ENCODE results near the gene GDPGP1. TPM values are rescaled to one million over a fixed set of nuclear protein-coding genes. Genes with fewer than 3 reads are reported as not detected.

Gene GDPGP1
- total RNA-seq, 1 donor from 2014 or later: 9.2 TPM

- DNase-seq (ENCODE audit: low read depth in 2 of 2): no peak
These were observed 8.3 kb upstream of the GDPGP1 start for GRCh38 chr15:90225504-90226234.

GRCh38 chr15:90227336-90227735 lies 6.7 kb upstream of the GDPGP1 start:
- DNase-seq (ENCODE audit: low read depth in 2 of 2): no peak

- no peak for DNase-seq (ENCODE audit: low read depth in 2 of 2)
These were observed 5.9 kb upstream of the GDPGP1 start for GRCh38 chr15:90227816-90228772.

- DNase-seq (ENCODE audit: low read depth in 2 of 2): no peak
These were observed 5.0 kb upstream of the GDPGP1 start for GRCh38 chr15:90228960-90229359.

GRCh38 chr15:90230071-90230494 lies 3.9 kb upstream of the GDPGP1 start:
- no peak for DNase-seq (ENCODE audit: low read depth in 2 of 2)

- no peak for DNase-seq (ENCODE audit: low read depth in 2 of 2)
These were observed 3.4 kb upstream of the GDPGP1 start for GRCh38 chr15:90230610-90231009.

- no peak for DNase-seq (ENCODE audit: low read depth in 2 of 2)
These were observed 2.7 kb upstream of the GDPGP1 start for GRCh38 chr15:90231028-90232017.

GRCh38 chr15:90232196-90232595 lies 1.8 kb upstream of the GDPGP1 start:
- DNase-seq (ENCODE audit: low read depth in 2 of 2): no peak

GRCh38 chr15:90232941-90233386 lies 1.0 kb upstream of the GDPGP1 start:
- DNase-seq (ENCODE audit: low read depth in 2 of 2): no peak

GRCh38 chr15:90233387-90234095 lies 468 bp upstream of the GDPGP1 start, which contains the start of gene CIB1:
Gene CIB1, minus strand, starts transcription at chr15:90233941. Its CDS starts 56 bp downstream, at chr15:90233885.
- DNase-seq (ENCODE audit: low read depth in 2 of 2): peak in 1 of 2 donors; percentile 97

- DNase-seq (ENCODE audit: low read depth in 2 of 2): no peak
These were observed 5.4 kb downstream of the GDPGP1 start for GRCh38 chr15:90239371-90239770.

GRCh38 chr15:90240856-90241255 lies 6.8 kb downstream of the GDPGP1 start:
- no peak for DNase-seq (ENCODE audit: low read depth in 2 of 2)

GRCh38 chr15:90241343-90242192 lies 7.6 kb downstream of the GDPGP1 start:
- no peak for DNase-seq (ENCODE audit: low read depth in 2 of 2)

- DNase-seq (ENCODE audit: low read depth in 2 of 2): no peak
These were observed 10.1 kb downstream of the GDPGP1 start for GRCh38 chr15:90243943-90244639.

- no peak for DNase-seq (ENCODE audit: low read depth in 2 of 2)
These were observed 14.8 kb downstream of the GDPGP1 start for GRCh38 chr15:90248789-90249202.

- peak; percentile 69 to 93 for DNase-seq (ENCODE audit: low read depth in 2 of 2)
These were observed 15.3 kb downstream of the GDPGP1 start, which contains the start of gene TTLL13 for GRCh38 chr15:90249203-90249863. Gene TTLL13, plus strand, starts transcription at chr15:90249556. Its CDS starts 1,075 bp downstream, at chr15:90250631.

GRCh38 chr15:90257776-90258175 lies 23.8 kb downstream of the GDPGP1 start:
- DNase-seq (ENCODE audit: low read depth in 2 of 2): no peak

GRCh38 chr15:90259524-90259923 lies 25.5 kb downstream of the GDPGP1 start:
- peak in 1 of 2 donors; percentile 80 for DNase-seq (ENCODE audit: low read depth in 2 of 2)

Measured in dermis microvascular lymphatic vessel endothelial cell (primary cell).